Measurements from ENCODE around the gene SHISA9.

DNA sequence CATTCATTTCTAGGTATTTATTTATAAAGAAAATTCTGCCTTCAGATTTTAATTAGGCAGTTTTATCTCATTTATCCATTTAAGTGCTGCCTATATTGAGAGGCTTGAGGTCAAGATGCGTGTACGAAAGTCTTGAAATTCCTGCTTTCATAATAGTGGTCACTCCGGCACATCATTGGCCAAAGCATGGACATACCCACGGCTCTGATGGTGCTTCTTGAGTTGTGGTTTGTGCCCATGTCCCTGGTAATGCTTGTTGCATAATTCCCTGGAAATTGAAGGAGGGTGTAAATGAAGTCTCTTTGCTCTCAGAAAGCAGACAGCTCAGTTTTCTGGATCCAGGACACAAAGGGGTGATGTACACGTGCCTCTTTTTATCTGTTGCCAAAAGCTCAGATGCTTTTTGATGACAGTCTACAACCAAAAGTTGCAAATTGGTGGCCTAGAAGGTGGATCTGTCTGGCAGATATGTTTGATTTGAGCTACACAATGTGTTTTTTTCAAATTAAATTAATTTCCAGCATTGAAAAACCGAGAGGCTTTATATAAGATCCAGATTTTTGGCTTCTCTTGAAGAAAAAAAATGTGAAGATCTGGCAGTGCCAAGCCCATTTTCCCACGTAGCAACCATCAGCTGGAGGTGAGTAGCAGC, 94.4 kb downstream of the SHISA9 start:
- TF ChIP-seq CTCF (IDR thresholded peaks at IDR 0.05) (no peak), POLR2A (IDR thresholded peaks at IDR 0.05) (no peak)
